DMS 273 (cell line): ENCODE data around the gene SMDT1.

Experiments used
- DNase-seq: peaks from one replicate; lab custom pipeline; 2025; ENCODE audit not compliant: unreplicated experiment; lab: John Stamatoyannopoulos, UW

The SMDT1 gene

GRCh38 chr22:42079319-42080251 is at the start of gene SMDT1:
SMDT1 (plus strand) TSS chr22:42079700; CDS start chr22:42079769, 69 bp downstream.
- peak; percentile 97 for DNase-seq

- DNase-seq = no peak
Observed at GRCh38 chr22:42033263-42034181, 46.0 kb upstream of the SMDT1 start.

GRCh38 chr22:42035256-42035655 is 44.2 kb upstream of the SMDT1 start:
- DNase-seq = peak; percentile 15

- no peak for DNase-seq
Observed at GRCh38 chr22:42039271-42039670, 40.2 kb upstream of the SMDT1 start.

GRCh38 chr22:42041784-42042183 is 37.7 kb upstream of the SMDT1 start:
- no peak for DNase-seq

GRCh38 chr22:42050641-42051180 is 28.8 kb upstream of the SMDT1 start:
- DNase-seq = no peak

GRCh38 chr22:42052765-42053164 is 26.7 kb upstream of the SMDT1 start:
- no peak for DNase-seq

- no peak for DNase-seq
Observed at GRCh38 chr22:42056757-42057511, 22.6 kb upstream of the SMDT1 start.

- no peak for DNase-seq
Observed at GRCh38 chr22:42060489-42060888, 19.0 kb upstream of the SMDT1 start.

GRCh38 chr22:42061041-42061440 is 18.5 kb upstream of the SMDT1 start:
- DNase-seq = no peak

GRCh38 chr22:42062506-42063170 is 16.9 kb upstream of the SMDT1 start:
- no peak for DNase-seq

GRCh38 chr22:42064629-42065028 is 14.9 kb upstream of the SMDT1 start:
- no peak for DNase-seq

- DNase-seq = no peak
Observed at GRCh38 chr22:42065438-42066125, 13.9 kb upstream of the SMDT1 start.

GRCh38 chr22:42066126-42066761 is 13.3 kb upstream of the SMDT1 start:
- peak; percentile 23 for DNase-seq

- no peak for DNase-seq
Observed at GRCh38 chr22:42066937-42067336, 12.6 kb upstream of the SMDT1 start.

GRCh38 chr22:42067671-42068251 is 11.7 kb upstream of the SMDT1 start:
- no peak for DNase-seq

- no peak for DNase-seq
Observed at GRCh38 chr22:42068291-42068690, 11.2 kb upstream of the SMDT1 start.

- no peak for DNase-seq
Observed at GRCh38 chr22:42069801-42070516, 9.5 kb upstream of the SMDT1 start.
